ENCODE measurements around the gene FSCN2.

The FSCN2 gene, protein sequence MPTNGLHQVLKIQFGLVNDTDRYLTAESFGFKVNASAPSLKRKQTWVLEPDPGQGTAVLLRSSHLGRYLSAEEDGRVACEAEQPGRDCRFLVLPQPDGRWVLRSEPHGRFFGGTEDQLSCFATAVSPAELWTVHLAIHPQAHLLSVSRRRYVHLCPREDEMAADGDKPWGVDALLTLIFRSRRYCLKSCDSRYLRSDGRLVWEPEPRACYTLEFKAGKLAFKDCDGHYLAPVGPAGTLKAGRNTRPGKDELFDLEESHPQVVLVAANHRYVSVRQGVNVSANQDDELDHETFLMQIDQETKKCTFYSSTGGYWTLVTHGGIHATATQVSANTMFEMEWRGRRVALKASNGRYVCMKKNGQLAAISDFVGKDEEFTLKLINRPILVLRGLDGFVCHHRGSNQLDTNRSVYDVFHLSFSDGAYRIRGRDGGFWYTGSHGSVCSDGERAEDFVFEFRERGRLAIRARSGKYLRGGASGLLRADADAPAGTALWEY
- 0 to 1.4 reads per million in 2 donors for total RNA-seq

DNA sequence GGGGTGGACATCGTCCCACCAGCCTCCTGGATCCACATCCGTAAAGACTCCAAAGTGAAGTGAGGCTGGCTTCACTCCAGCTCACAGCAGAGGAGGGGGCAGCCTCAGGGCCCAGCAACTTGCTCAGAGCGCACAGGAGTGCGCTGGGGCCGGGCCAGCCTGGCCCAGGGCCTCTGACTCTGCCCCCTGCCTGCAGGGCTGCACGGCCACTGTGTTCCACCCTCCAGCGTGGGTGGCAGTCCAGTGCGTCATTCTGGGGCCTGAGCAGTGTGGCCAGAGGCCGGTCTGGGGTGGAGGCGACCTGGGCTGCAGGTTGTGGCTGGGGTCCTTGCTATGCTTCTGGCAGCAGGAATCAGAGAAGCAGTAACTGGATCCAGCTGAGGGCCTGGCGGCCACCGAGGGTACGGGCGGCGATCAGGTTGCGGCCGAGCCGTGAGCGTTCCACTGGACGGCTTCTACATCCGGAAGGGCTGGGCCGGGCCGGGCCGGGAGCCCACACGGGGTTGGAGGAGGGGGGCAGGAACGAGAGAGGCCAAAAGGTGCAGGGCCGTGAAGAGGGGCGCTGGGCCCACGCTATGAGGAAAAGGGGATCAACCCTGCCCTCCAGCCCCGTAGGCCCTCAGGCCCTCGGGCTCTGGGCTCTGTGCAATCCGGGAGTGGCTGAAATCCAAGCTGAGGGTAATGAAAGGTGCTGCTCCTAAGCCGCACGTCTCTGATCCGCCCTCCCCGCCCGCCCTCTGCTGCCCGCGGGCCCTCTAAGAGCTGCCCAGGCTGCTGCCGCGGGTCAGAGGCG, at the start of gene FSCN2:
Gene FSCN2 (plus strand): TSS at position 787 of the 793 bp plus-strand sequence. CDS start 155 bp downstream, outside the sequence.
- DNase-seq, result no peak

DNA sequence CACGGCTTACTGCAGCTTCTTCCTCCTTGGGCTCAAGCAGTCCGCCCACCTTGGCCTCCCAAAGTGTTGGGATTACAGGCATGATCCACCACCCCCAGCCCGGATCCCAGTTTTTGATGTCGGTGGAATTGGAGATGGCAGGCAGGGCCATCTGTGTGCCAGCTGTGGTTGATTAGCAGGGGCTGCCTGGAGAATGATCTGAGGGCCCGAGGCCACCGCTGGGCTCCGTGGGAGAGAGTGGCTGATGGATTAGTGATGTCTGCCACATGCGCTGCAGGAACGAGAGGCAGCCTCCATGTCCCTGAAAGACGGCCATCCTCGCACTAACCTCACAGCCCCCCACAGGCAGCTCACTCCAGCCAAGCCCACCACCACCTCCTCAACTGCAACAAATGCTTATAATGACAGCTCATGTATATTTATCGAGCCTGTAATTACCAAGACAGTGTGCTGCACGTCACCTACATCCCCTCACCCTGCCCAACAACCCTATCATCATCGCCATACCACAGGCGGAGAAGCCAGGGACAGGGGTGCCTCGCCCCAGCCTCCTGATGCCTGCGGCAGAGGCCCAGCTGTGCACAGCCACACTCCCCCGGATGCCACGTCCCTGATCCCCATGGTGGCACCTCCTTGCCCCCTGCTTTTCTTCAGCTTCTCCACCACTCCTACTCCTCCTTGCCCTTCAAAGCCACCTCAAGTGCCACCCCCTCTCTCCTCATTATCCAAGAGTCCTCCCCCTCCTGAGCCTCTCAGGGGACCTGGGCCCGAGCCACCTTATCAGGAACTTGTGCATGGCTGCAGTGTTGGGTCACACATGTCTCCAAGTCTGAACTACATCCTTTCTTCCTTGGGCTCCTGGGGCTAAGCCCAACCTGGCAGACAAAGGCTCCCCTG, 48.8 kb upstream of the FSCN2 start:
- no peak for DNase-seq

GRCh38 chr17:81480140-81481072, 47.8 kb upstream of the FSCN2 start:
- DNase-seq, result no peak

GRCh38 chr17:81481073-81481799, 46.9 kb upstream of the FSCN2 start:
- DNase-seq, result peak; percentile 36

GRCh38 chr17:81481815-81482505, 46.2 kb upstream of the FSCN2 start:
- DNase-seq, result no peak

- no peak for DNase-seq
These were observed 45.5 kb upstream of the FSCN2 start for GRCh38 chr17:81482673-81483072.

- no peak for DNase-seq
These were observed 44.9 kb upstream of the FSCN2 start for GRCh38 chr17:81483085-81483861.

DNA sequence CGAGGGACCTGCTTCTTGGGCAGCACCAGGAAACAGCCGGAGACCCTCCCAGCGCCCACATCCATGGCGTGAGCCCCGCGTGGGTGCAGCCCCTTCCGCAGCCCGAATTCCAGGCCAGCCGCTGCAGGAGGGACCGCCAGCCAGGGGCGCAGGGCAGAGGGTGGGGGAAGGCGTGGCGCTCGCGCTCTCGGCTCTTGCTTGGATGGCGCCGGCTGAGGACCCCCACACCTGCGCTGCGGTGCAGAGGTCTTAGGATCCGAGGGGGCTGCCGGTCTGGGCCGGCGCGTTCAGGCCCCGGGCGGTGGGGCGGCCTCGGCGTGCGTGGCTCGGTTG, 44.3 kb upstream of the FSCN2 start:
- DNase-seq, result no peak

DNA sequence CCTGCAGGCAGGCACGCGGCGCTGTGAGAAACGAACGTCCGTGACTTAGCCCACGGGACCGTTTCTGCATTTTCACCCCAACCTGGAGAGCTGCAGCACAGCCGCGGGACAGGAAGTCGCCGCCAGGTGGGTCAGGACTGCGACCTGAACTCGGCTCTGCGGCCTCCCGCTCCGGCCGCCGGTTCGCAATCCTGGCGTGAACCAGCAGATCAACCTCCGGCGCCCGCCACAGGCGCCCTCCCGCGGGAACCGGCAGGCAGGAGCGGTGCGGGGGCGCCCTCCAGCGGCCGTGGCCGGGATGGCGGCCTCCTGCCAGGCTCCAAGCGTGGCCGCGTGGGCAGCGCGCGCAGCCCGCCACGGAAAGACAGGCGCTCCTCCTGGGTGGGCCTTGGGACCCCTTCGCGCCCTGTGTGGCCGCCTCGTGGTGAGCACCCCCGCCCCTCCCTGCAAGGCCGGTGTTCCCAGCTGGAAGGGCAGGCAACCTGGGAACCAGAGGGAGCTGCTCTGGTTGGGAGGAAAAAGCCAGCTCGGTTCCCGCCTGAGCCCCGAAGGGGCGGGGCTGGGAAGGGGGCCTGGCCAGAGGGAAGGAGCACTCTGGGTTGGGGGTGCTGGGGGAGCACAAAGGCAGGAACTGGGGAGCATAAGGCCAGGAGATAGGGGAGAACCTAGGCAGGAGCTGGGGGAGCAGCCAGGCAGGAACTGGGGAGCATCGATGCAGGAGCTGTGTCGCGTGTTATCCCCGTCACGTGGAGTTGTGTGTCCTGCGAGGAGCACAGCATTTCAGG, 43.8 kb upstream of the FSCN2 start:
- peak; percentile 80 for DNase-seq

DNA sequence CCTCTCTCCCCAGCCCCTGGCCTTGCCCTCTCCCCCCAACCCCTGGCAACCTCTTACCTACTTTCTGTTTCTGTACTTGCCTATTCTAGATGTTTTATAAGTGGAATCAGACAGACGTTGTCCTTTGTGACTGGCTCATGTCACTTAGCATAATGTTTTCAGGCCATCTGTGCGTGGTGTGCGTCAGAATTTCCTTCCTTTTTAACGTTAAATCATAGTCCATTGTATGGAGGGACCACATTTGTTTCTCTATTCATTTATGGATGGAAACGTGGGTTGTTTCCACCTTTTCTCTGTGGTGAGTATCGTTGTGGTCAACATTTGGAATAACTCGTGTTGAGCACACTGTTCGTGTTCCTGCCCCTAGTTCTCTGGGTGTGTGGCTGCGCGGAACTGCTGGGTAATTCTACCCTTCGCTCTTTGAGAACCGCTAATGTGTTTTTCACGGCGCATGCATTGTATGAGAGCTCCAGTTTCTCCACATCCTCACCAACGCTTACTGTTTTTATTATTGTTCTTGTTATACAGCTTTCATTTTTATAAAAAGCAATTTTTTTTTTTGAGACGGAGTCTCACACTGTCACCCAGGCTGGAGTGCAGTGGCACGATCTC, 41.9 kb upstream of the FSCN2 start:
- no peak for DNase-seq

DNA sequence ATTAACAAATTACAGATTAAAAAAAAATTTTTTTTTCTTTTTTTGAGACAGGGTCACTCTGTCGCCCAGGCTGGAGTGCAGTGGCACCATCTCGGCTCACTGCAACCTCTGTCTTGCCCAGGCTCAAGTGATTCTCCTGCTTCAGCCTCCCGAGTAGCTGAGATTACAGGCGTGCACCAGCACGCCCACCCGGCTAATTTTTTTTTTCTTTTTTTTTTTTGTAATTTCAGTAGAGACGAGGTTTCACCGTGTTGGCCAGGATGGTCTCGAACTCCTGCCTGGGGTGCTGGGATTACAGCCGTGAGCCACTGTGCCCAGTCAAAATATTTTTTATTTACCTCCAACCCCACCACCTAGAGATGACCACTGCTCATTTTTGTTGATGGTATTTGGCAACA, 41.1 kb upstream of the FSCN2 start:
- no peak for DNase-seq

DNA sequence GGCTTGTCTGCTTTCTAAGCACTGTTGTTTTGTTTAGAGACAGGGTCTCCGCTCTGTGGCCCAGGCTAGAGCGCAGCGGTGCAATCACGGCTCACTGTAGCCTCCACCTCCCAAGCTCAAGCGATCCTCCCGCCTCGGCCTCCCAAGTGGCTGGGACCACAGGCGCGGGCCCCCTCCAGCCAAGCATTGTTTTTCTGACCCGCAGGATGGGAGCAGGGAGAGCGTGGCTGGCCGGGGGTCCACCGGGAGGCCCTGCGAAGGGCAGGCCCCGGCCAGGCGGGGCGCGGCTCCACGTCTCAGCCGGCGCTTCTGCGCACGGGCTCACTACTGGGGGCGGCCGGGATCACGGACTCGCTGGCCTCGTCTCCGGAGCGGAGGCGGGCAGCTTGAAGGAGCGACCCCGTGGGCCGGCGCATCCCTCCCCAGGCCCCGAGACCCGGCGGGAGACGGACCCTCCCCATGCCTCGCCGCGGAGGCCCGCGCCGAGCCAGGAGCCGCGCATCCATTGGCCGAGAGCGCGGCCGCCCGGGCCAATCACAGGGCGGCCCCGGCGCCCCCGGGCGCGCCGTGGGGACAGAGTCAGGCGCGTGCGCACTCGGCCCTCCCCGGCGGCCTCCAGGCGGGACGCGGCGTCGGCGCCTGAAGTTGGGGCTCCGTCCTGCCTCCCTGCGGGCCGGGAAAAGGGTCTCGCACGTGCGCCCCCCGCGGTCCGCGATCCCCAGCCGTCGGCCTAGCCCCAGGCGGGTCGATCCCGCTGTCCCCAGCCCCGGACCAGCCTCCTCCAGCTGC, 40.5 kb upstream of the FSCN2 start:
- peak; percentile 69 for DNase-seq

- no peak for DNase-seq
These were observed 39.8 kb upstream of the FSCN2 start for GRCh38 chr17:81488276-81488860.

- DNase-seq, result no peak
These were observed 38.9 kb upstream of the FSCN2 start for GRCh38 chr17:81489012-81489997.
